RWPE2 (cell line): Measurements from ENCODE around the gene FOXO3.

Source experiments
- ATAC-seq: fragments of 200-7000 bp; cut with Tn5 transposase; 3 replicates; pipeline ENCODE4 v1.9.1; 2021; ENCODE audit warnings: low read depth
- DNase-seq: peaks from one replicate; pipeline ENCODE4 v3.0.0-alpha.2; 2020; ENCODE audit warnings: low spot score
- H3K27ac ChIP-seq: fragments of 450-650 bp; 2 replicates; pipeline ENCODE4 v1.5.1; 2017; ENCODE audit warnings: mild to moderate bottlenecking; ENCODE audit not compliant: poor library complexity, severe bottlenecking
- H3K27me3 ChIP-seq: fragments of 250-450 bp; sonication (Bioruptor Pico); 2 replicates; pipeline ENCODE4 v1.5.1; 2021; ENCODE audit warnings: mild to moderate bottlenecking, moderate library complexity; ENCODE audit not compliant: insufficient read depth, poor library complexity, severe bottlenecking
- H3K36me3 ChIP-seq: fragments of 250-450 bp; sonication (Bioruptor Pico); 2 replicates; pipeline ENCODE4 v1.5.1; 2020; ENCODE audit warnings: low read depth, mild to moderate bottlenecking, moderate library complexity
- H3K4me1 ChIP-seq: fragments of 250-450 bp; sonication (Bioruptor Pico); 2 replicates; pipeline ENCODE4 v1.5.1; 2021; ENCODE audit warnings: mild to moderate bottlenecking, moderate library complexity; ENCODE audit not compliant: insufficient read depth, poor library complexity, severe bottlenecking
- H3K4me3 ChIP-seq: fragments of 250-450 bp; sonication (Bioruptor Pico); 2 replicates; pipeline ENCODE4 v1.5.1; 2021; ENCODE audit warnings: mild to moderate bottlenecking, moderate library complexity; ENCODE audit not compliant: severe bottlenecking
- H3K9me3 ChIP-seq: fragments of 250-450 bp; sonication (Bioruptor Pico); 2 replicates; pipeline ENCODE4 v1.5.1; 2021; ENCODE audit warnings: mild to moderate bottlenecking, moderate library complexity; ENCODE audit not compliant: severe bottlenecking
- TF ChIP-seq, protein P1 (sequence below): fragments of 450-650 bp; IDR thresholded peaks from one replicate; pipeline ENCODE4 v1.5.1; 2017; ENCODE audit warnings: mild to moderate bottlenecking, moderate library complexity; ENCODE audit not compliant: poor library complexity, severe bottlenecking

Gene FOXO3

DNA sequence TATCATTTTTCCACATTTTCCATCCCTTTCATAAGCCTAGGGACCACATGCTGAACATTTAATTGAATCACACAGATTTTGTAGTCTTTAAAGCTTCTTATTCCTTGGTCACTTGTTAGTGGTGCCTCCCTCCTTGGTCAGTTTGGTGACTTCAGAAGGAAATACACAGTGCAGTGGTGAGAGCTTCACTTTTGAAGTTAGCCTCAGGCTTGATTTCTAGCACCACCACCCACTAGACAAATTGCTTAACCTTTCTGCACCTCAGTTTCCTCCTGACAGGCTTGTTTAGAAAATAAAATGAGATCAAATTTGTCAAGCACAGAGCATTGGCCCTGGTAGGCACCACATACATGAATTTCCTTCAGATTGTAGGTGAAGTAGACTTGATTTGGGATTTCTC lies 91.7 kb downstream of the FOXO3 start:
- Histone ChIP-seq H3K4me3 (no peak overlapping the region), H3K27me3 (no peaks in the 10 kb centered on the region), H3K4me1 (peaks cover 58% of the 10 kb centered on the region), H3K27ac (peak overlapping the region; percentile 94), H3K36me3 (no peaks in the 10 kb centered on the region), H3K9me3 (no peaks in the 10 kb centered on the region)
- DNase-seq, result no peak
- TF ChIP-seq, protein P1, sequence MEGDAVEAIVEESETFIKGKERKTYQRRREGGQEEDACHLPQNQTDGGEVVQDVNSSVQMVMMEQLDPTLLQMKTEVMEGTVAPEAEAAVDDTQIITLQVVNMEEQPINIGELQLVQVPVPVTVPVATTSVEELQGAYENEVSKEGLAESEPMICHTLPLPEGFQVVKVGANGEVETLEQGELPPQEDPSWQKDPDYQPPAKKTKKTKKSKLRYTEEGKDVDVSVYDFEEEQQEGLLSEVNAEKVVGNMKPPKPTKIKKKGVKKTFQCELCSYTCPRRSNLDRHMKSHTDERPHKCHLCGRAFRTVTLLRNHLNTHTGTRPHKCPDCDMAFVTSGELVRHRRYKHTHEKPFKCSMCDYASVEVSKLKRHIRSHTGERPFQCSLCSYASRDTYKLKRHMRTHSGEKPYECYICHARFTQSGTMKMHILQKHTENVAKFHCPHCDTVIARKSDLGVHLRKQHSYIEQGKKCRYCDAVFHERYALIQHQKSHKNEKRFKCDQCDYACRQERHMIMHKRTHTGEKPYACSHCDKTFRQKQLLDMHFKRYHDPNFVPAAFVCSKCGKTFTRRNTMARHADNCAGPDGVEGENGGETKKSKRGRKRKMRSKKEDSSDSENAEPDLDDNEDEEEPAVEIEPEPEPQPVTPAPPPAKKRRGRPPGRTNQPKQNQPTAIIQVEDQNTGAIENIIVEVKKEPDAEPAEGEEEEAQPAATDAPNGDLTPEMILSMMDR, result no peak
- ATAC-seq, result no peak

DNA sequence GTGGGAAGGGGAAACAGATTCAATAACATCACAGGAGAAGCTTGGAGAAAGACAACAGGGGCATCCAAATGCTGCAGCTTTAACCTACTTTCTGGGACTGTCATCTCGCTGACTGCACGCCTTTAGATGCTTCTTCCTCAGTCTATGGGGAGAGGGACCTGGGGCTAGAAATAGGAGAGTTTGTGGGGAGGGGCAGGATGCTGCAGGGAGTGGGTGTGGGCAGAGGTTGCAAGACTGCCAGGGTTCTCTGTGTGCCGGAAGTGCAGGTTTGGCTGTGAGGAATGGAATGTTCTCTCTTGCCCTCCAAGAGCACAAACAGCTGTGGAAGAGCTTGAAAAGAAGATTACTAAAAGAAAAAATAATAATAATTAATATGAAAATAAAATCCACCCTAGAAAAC lies 93.2 kb downstream of the FOXO3 start:
- TF ChIP-seq, protein P1, result no peak

DNA sequence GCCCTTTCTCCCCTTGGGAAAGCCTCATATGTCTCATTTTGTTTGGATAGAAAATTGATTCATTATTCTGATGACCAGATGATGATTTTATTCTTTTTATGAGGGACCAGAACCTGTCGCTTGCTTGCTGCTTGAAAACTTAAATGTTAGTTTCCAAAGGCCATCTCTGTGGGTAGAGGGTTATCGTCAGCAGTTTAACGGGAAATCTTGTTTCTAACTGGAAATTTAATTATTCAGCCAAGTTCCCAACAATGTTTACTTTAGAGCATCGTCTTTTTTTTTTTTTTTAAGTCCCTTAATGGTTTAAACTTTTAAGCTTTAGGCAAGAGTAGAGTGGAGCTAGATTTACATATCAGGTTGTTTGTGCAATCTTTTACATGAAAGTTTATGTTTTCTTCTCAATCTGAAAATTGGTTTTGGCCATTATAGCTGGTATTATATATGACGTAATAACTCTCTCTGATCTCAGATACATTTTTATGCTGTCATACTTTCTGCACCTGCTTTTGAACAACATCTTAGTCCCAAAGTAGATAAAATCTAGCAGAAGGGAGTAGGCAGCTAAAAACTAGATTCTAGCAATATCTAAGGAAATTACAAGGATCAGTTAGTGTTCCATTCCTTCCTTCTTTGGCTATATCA lies 93.9 kb downstream of the FOXO3 start:
- H3K4me3 ChIP-seq, result no peak overlapping the region
- H3K36me3 ChIP-seq, result no peaks in the 10 kb centered on the region
- H3K9me3 ChIP-seq, result no peaks in the 10 kb centered on the region
- DNase-seq (no peak), ATAC-seq (no peak)
- peak overlapping the region; percentile 94 for H3K27ac ChIP-seq
- no peaks in the 10 kb centered on the region for H3K27me3 ChIP-seq
- TF ChIP-seq, protein P1, result no peak
- peaks cover 57% of the 10 kb centered on the region for H3K4me1 ChIP-seq

More for the DNA sequence above, 93.2 kb downstream of the FOXO3 start:
- Histone ChIP-seq H3K36me3 (no peaks in the 10 kb centered on the region), H3K27ac (peak overlapping the region; percentile 94), H3K4me1 (peaks cover 58% of the 10 kb centered on the region), H3K9me3 (no peaks in the 10 kb centered on the region), H3K4me3 (no peak overlapping the region), H3K27me3 (no peaks in the 10 kb centered on the region)
- ATAC-seq (peak; percentile 56), DNase-seq (no peak)

DNA sequence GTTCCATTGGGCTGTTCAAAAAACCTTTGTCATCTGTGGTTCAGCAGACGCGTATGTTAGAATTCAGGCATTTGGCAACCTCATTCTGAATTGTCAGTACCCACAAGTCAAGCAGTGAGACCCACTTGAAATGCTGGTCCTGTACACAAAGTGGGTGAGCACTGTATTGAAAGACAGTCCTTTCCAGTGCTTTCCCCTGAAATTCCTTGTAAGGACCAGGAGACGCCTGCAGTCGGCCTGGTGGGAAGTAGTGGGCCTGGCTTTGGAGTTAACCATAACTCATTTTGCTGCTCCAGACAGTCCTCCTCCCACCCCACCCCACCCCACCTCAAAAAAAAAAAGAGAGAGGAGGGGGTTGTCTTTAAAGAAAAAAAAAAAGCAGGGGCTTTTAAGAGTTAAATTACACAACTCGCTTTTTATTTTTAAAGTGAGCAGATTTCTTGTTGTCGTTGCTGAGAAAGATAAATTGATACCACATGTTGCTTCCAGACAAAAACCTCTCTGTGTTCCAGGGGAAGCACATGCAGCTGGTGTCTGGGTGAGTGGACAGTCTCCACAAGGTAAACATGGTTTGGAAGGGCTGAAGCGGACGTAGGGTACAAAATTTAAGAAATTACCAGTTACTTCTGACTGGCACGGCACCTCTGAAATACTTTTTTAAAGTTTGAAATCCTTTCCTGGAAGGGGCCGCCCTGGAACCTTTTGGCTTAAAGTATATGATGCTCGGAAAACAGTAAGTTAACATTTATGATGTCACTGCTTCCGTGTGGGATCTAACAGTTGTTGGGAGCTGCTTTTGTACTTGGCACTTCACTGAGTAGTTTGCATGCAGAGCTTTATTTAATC lies 95.3 kb downstream of the FOXO3 start:
- no peaks in the 10 kb centered on the region for H3K27me3 ChIP-seq
- H3K4me3 ChIP-seq, result no peak overlapping the region
- H3K27ac ChIP-seq, result peak overlapping the region; percentile 94
- H3K36me3 ChIP-seq, result no peaks in the 10 kb centered on the region
- DNase-seq, result no peak
- H3K4me1 ChIP-seq, result peaks cover 54% of the 10 kb centered on the region
- TF ChIP-seq, protein P1, result no peak
- no peak for ATAC-seq
- H3K9me3 ChIP-seq, result no peaks in the 10 kb centered on the region
